CD4-positive, CD25-positive, alpha-beta regulatory T cell (primary cell): ENCODE results near the gene URAD. TPM values are rescaled to one million over a fixed set of nuclear protein-coding genes. Genes with fewer than 3 reads are reported as not detected.

ENCODE experiments used
- ATAC-seq, 2 donors: fragments of 150-1000 bp; cut with Tn5 transposase; one replicate each; pipeline ENCODE4 v1.10.0; 2021; ENCODE audit warnings: low read depth in 2 of 2, moderate number of reproducible peaks in 2 of 2, moderate library complexity in 1 of 2
- DNase-seq, 3 donors: peaks; one replicate each; pipeline versions ENCODE4 v3.0.0 to v3.0.0-alpha.2; 2012 to 2022; ENCODE audit warnings: mixed read lengths in 1 of 3
- H3K27ac ChIP-seq: one replicate; pipeline ENCODE4 v1.7.0; 2013; ENCODE audit warnings: mild to moderate bottlenecking, low read length; ENCODE audit not compliant: insufficient read depth, poor library complexity, severe bottlenecking
- H3K27me3 ChIP-seq: one replicate; pipeline ENCODE4 v1.7.0; 2013; ENCODE audit warnings: low read length; ENCODE audit not compliant: control insufficient read depth, insufficient read depth
- H3K36me3 ChIP-seq: one replicate; pipeline ENCODE4 v1.7.0; 2013; ENCODE audit warnings: mild to moderate bottlenecking, low read length, moderate library complexity; ENCODE audit not compliant: control insufficient read depth, insufficient read depth
- H3K4me1 ChIP-seq: 2 replicates; pipeline ENCODE4 v1.7.0; 2013; ENCODE audit warnings: mild to moderate bottlenecking, low read length; ENCODE audit not compliant: insufficient read depth, control insufficient read depth, poor library complexity, severe bottlenecking
- H3K4me3 ChIP-seq: one replicate; pipeline ENCODE4 v1.7.0; 2013; ENCODE audit warnings: low read depth, mild to moderate bottlenecking, low read length, moderate library complexity
- H3K9me3 ChIP-seq, 2 experiments: 1 replicate in 1 of 2; 2 replicates in 1 of 2; pipeline ENCODE4 v1.7.0; 2013; ENCODE audit warnings: low read length in 2 of 2, mild to moderate bottlenecking in 1 of 2, moderate library complexity in 1 of 2; ENCODE audit not compliant: control insufficient read depth in 2 of 2
- H3K27ac Mint-ChIP-seq, 3 donors: one replicate each; pipeline ENCODE4 v1.8.0; 2020 to 2022; ENCODE audit warnings: mild to moderate bottlenecking in 3 of 3, mixed read lengths in 3 of 3, moderate library complexity in 2 of 3
- H3K27me3 Mint-ChIP-seq: one replicate; pipeline ENCODE4 v1.8.0; 2022; ENCODE audit warnings: mild to moderate bottlenecking, mixed read lengths
- H3K36me3 Mint-ChIP-seq: one replicate; pipeline ENCODE4 v1.8.0; 2020; ENCODE audit warnings: mixed read lengths
- H3K4me1 Mint-ChIP-seq, 4 donors: one replicate each; pipeline ENCODE4 v1.8.0; 2020 to 2022; ENCODE audit warnings: mixed read lengths in 4 of 4, mild to moderate bottlenecking in 1 of 4
- H3K4me3 Mint-ChIP-seq, 4 donors: one replicate each; pipeline ENCODE4 v1.8.0; 2020 to 2022; ENCODE audit warnings: mild to moderate bottlenecking in 4 of 4, mixed read lengths in 4 of 4, moderate library complexity in 3 of 4
- H3K9me3 Mint-ChIP-seq, 7 donors: one replicate each; pipeline ENCODE4 v1.8.0; 2020 to 2022; ENCODE audit warnings: mixed read lengths in 7 of 7, mild to moderate bottlenecking in 3 of 7, moderate library complexity in 2 of 7
- polyA plus RNA-seq, 4 donors: library from polyadenylated mRNA; unstranded; fragments of 300-500 nt; fragmentation: Illumina TruSeq; gene quantifications; one replicate each; pipeline ENCODE4 v1.2.3, GENCODE V29; 2021
- total RNA-seq: library from RNA; stranded (reverse); gene quantifications from one replicate; pipeline ENCODE4 v1.2.3, GENCODE V29; 2022

Gene URAD
- total and polyA plus RNA-seq, 5 donors from 2014 or later = not detected

DNA sequence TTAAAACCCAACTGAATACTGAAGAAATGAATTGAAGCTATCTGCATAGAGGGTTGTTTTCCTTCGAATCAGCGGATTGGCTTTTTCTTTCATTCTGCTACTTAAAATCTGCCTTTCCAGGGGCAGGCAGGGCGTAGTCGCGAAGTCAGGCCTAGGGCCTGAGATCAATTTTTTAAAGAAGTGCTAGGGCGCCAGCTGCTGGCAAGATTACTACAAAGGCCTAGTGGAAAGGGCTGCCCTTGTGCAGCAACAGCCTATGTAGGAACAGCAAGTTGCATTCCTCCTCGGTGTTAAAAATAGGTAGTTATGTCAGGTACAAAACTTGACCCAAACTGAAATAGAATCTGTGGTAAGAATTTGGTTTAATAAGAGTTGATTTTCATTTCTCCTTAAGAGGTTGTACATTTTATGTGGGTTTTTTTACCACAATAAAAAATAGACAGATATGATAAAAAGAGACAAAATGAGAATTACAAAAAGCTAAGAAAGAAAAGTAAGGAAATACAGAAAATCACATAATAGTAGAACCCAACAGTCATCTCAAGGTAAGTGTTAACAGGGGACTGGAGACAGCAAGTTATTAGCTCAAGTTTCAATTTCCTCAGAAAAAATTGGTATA lies 9.5 kb upstream of the URAD start:
- Mint-ChIP-seq H3K27me3 (peaks cover 6% of the 10 kb centered on the region), H3K36me3 (no peaks in the 10 kb centered on the region), H3K4me3 (no peak overlapping the region), H3K9me3 (peaks cover 0 to 2% (median 0%) of the 10 kb centered on the region in 7 donors), H3K4me1 (peaks cover 0 to 2% (median 0%) of the 10 kb centered on the region in 4 donors), H3K27ac (no peak overlapping the region)
- H3K36me3 ChIP-seq = no peaks in the 10 kb centered on the region
- ATAC-seq (no peak), DNase-seq (peak in 2 of 3 donors; percentile 7 to 42)
- no peak overlapping the region for H3K4me3 ChIP-seq
- H3K9me3 ChIP-seq = no peaks in the 10 kb centered on the region
- H3K27me3 ChIP-seq = no peaks in the 10 kb centered on the region
- H3K27ac ChIP-seq = no peak overlapping the region
- no peaks in the 10 kb centered on the region for H3K4me1 ChIP-seq

DNA sequence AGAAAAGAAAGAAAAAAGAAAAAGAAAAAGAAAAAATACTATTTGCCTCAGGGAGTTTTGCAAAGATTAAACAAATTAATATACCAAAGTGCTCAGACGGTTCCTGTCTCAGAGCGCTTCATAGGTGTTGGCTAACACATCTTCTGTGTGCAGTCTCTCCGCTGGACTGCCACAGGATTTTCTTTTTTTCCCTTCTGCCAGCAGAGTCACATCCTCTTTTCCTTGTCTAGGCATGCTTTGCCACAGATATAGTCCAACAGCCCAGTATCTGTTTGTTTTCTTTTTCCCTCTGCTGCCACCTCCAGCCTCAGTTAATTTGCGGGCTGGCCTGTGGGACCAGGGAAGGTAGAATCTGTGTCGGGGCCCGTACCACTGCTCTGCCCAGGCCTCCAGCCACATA lies 3.4 kb upstream of the URAD start:
- H3K27ac Mint-ChIP-seq = no peak overlapping the region
- H3K27ac ChIP-seq = no peak overlapping the region
- DNase-seq (no peak), ATAC-seq (no peak)
- no peak overlapping the region for H3K4me3 ChIP-seq
- H3K4me1 Mint-ChIP-seq = no peaks in the 10 kb centered on the region
- H3K9me3 ChIP-seq = no peaks in the 10 kb centered on the region
- H3K27me3 ChIP-seq = no peaks in the 10 kb centered on the region
- peaks cover 0 to 2% (median 0%) of the 10 kb centered on the region in 7 donors for H3K9me3 Mint-ChIP-seq
- H3K27me3 Mint-ChIP-seq = peaks cover 6% of the 10 kb centered on the region
- no peak overlapping the region for H3K4me3 Mint-ChIP-seq
- H3K36me3 ChIP-seq = no peaks in the 10 kb centered on the region
- no peaks in the 10 kb centered on the region for H3K36me3 Mint-ChIP-seq
- no peaks in the 10 kb centered on the region for H3K4me1 ChIP-seq

DNA sequence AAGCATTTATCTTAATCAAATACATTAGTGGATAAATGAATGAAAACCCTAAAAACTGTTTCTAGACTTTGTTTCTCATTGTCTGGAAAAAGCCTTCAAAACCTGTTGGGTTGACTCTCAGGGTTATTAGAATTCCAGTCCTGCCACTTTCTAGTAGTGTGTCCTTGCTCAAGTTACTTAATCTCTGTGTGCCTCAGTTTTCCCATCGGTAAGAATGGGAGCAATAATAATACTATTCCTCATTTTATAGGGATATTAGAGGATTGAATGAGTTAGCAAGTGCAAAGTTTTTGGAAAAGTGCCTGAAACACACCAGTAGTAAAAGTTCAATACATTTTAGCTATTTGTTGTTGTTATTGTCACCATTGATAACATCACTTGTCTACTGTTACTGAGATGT lies 2.9 kb downstream of the URAD start:
- Mint-ChIP-seq H3K27ac (no peak overlapping the region), H3K27me3 (peaks cover 37% of the 10 kb centered on the region), H3K9me3 (peaks cover 0 to 5% (median 0%) of the 10 kb centered on the region in 7 donors), H3K4me3 (no peak overlapping the region), H3K36me3 (peaks cover 3% of the 10 kb centered on the region), H3K4me1 (peaks cover 4 to 5% (median 4%) of the 10 kb centered on the region in 4 donors)
- Histone ChIP-seq H3K27me3 (peaks cover 11% of the 10 kb centered on the region), H3K4me3 (no peak overlapping the region), H3K4me1 (no peaks in the 10 kb centered on the region), H3K9me3 (no peaks in the 10 kb centered on the region), H3K36me3 (no peaks in the 10 kb centered on the region), H3K27ac (no peak overlapping the region)
- no peak for DNase-seq
- no peak for ATAC-seq

DNA sequence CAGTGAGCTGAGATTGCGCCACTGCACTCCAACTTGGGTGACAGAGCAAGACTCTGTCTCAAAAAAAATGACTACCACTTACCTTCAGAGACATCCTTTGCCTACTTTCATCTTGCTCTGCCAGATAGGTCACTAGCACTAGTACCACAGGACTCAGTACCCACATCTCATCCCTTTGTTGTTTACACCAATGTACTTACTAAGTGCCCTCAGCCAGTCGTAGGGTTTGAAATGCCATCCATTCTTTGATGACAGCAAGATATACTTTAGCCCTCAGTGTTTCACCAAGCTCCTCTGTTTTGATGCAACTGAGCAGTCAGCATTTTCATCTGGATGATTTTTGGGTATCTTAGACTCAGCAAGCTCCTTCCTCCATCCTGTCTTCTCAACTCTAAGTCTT lies 6.1 kb downstream of the URAD start:
- Histone ChIP-seq H3K4me3 (no peak overlapping the region), H3K4me1 (peaks cover 9% of the 10 kb centered on the region), H3K36me3 (no peaks in the 10 kb centered on the region), H3K27me3 (peaks cover 19% of the 10 kb centered on the region), H3K9me3 (no peaks in the 10 kb centered on the region), H3K27ac (no peak overlapping the region)
- peaks cover 3% of the 10 kb centered on the region for H3K36me3 Mint-ChIP-seq
- ATAC-seq (no peak), DNase-seq (no peak)
- no peak overlapping the region for H3K27ac Mint-ChIP-seq
- H3K27me3 Mint-ChIP-seq = peaks cover 60% of the 10 kb centered on the region
- no peak overlapping the region for H3K4me3 Mint-ChIP-seq
- H3K9me3 Mint-ChIP-seq = peaks cover 0 to 6% (median 0%) of the 10 kb centered on the region in 7 donors
- H3K4me1 Mint-ChIP-seq = peaks cover 5 to 19% (median 13%) of the 10 kb centered on the region in 4 donors

DNA sequence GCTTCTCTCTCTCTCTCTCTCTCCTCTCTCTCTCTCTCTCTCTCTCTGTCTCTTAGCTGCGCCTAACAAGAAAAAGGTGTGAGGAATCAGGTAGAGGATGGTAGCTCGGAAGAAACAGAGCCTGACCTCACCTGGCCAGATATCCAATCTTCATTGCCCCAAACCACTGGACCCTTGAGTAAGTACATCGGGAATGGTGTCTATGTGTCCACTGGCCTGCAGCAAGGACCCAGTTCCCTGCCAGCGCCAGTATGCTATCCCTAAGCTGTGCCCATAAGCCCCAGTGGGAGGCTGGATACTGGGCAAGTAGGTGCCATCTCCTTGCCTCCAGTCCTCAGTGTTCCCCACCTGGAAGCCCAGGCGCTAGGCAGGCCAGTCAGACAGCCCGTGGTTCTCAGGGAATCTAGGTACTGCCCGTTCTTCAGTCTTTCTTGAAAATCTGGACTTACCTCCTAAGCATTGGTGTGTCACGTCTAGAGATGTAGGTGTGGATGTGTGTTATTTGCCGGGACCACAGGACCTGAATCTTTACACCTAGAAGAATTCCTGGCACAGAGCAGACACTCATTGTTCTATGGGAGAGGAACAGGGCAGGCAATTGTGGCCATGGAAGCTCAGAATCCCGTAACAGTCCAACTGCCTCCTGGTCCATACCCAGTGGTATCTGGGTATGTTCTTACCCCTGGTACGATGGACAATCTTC lies 7.3 kb downstream of the URAD start:
- H3K9me3 Mint-ChIP-seq = peaks cover 0 to 6% (median 0%) of the 10 kb centered on the region in 7 donors
- no peaks in the 10 kb centered on the region for H3K9me3 ChIP-seq
- H3K36me3 ChIP-seq = no peaks in the 10 kb centered on the region
- H3K4me1 Mint-ChIP-seq = peaks cover 5 to 20% (median 13%) of the 10 kb centered on the region in 4 donors
- peak overlapping the region in 1 of 4 donors; percentile 62 for H3K4me3 Mint-ChIP-seq
- H3K27ac Mint-ChIP-seq = no peak overlapping the region
- no peak for ATAC-seq
- no peak overlapping the region for H3K27ac ChIP-seq
- H3K27me3 ChIP-seq = peaks cover 26% of the 10 kb centered on the region
- H3K4me1 ChIP-seq = peaks cover 9% of the 10 kb centered on the region
- peaks cover 72% of the 10 kb centered on the region for H3K27me3 Mint-ChIP-seq
- peaks cover 3% of the 10 kb centered on the region for H3K36me3 Mint-ChIP-seq
- H3K4me3 ChIP-seq = no peak overlapping the region
- no peak for DNase-seq

DNA sequence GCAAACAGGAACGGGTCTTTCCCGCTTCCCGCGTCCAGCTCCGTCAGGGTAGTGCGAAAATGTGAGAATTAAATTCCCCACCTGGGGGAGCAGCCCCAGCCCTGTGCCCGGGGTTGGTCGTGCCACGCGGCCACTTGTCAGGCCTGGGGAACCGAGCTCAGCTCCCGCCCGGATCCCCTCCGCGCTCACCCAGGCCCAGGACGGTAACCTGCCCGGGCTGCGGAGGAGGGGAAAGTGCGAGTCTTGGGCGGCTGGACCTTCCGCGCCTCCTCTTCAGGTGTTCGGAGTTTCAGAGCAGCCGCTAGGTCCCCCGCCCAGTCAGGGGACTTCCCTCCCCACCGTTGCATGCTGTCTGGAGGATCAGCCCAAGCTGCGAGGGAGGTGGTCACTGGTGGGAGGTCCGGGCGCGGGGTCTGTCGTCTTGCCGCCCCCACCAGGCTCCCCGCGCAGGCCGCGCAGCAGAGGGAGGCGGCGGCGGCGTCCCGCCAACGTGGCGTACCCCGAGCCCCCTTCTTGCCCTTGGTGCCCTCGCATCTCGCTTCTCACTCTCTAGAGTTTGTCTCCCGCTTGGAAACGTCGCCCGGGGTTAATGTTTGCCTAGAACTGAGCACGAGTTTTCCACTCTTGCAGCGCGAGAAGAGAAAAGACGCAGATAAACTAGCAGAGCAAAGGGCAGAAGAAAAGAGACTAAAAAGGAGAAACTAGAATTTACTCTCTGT lies 8.1 kb downstream of the URAD start:
- H3K27ac ChIP-seq = no peak overlapping the region
- H3K9me3 ChIP-seq = no peaks in the 10 kb centered on the region
- Mint-ChIP-seq H3K27me3 (peaks cover 79% of the 10 kb centered on the region), H3K27ac (no peak overlapping the region), H3K36me3 (peaks cover 3% of the 10 kb centered on the region), H3K4me3 (peak overlapping the region in 1 of 4 donors; percentile 62), H3K4me1 (peaks cover 5 to 25% (median 13%) of the 10 kb centered on the region in 4 donors), H3K9me3 (peaks cover 0 to 7% (median 0%) of the 10 kb centered on the region in 7 donors)
- H3K36me3 ChIP-seq = no peaks in the 10 kb centered on the region
- H3K4me3 ChIP-seq = no peak overlapping the region
- DNase-seq (no peak), ATAC-seq (no peak)
- H3K4me1 ChIP-seq = peaks cover 14% of the 10 kb centered on the region
- H3K27me3 ChIP-seq = peaks cover 28% of the 10 kb centered on the region

DNA sequence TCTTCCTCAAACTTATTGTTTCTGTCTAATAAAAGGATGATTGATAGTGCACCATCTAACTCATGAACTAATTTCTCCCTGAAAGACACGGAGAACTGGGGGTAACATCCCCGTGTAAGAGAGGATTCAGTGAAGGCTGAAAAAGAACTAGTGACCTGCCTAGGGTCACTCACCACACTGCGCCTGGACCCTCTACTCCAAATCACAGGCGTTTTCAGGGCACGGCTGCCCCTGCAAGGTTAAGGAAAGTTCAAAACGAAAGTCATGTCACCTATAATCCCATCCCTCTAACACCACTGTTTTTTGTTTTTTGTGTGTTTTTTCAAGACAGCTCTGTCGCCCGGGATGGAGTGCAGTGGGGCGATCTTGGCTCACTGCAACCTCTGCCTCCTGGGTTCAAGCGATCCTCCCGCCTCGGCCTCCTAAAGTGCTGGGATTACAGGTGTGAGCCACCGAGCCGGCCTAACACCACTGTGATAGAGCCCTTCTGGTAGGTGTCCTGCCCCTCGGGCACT lies 8.7 kb downstream of the URAD start:
- no peaks in the 10 kb centered on the region for H3K36me3 ChIP-seq
- H3K4me3 ChIP-seq = no peak overlapping the region
- no peak overlapping the region for H3K27ac ChIP-seq
- DNase-seq (no peak), ATAC-seq (no peak)
- Mint-ChIP-seq H3K27me3 (peaks cover 86% of the 10 kb centered on the region), H3K36me3 (peaks cover 3% of the 10 kb centered on the region), H3K27ac (no peak overlapping the region), H3K9me3 (peaks cover 0 to 7% (median 0%) of the 10 kb centered on the region in 7 donors), H3K4me1 (peaks cover 5 to 28% (median 13%) of the 10 kb centered on the region in 4 donors), H3K4me3 (peak overlapping the region in 2 of 4 donors; percentile 39 to 71)
- H3K9me3 ChIP-seq = no peaks in the 10 kb centered on the region
- H3K27me3 ChIP-seq = peaks cover 28% of the 10 kb centered on the region
- peaks cover 14% of the 10 kb centered on the region for H3K4me1 ChIP-seq
